Endometrium (tissue), 2 donors: Measurements from ENCODE around the gene ASTN2.

Source experiments
- FAIRE-seq: peaks from 2 replicates; lab custom pipeline; 2012; peaks lifted over from hg19 to GRCh38; lab: Jason Lieb, UNC
- donor health status: control.
- donor health status: control.

ASTN2 gene

GRCh38 chr9:116741086-116741740 lies 673.6 kb downstream of the ASTN2 start:
- no peak for FAIRE-seq

GRCh38 chr9:116737152-116737546 lies 677.7 kb downstream of the ASTN2 start:
- FAIRE-seq, result no peak

- FAIRE-seq, result no peak
These were observed 678.3 kb downstream of the ASTN2 start for GRCh38 chr9:116736399-116737151.

- no peak for FAIRE-seq
These were observed 681.7 kb downstream of the ASTN2 start for GRCh38 chr9:116733010-116733641.

GRCh38 chr9:116726602-116727001 lies 688.3 kb downstream of the ASTN2 start:
- no peak for FAIRE-seq

GRCh38 chr9:116724123-116724522 lies 690.7 kb downstream of the ASTN2 start:
- no peak for FAIRE-seq

- FAIRE-seq, result no peak
These were observed 692.9 kb downstream of the ASTN2 start for GRCh38 chr9:116721944-116722343.

- FAIRE-seq, result no peak
These were observed 693.4 kb downstream of the ASTN2 start for GRCh38 chr9:116721411-116721810.

GRCh38 chr9:116720111-116720510 lies 694.7 kb downstream of the ASTN2 start:
- FAIRE-seq, result no peak

GRCh38 chr9:116718111-116718510 lies 696.7 kb downstream of the ASTN2 start:
- no peak for FAIRE-seq

- FAIRE-seq, result no peak
These were observed 697.7 kb downstream of the ASTN2 start for GRCh38 chr9:116717150-116717549.

- FAIRE-seq, result no peak
These were observed 698.4 kb downstream of the ASTN2 start for GRCh38 chr9:116716438-116716837.

- FAIRE-seq, result no peak
These were observed 699.1 kb downstream of the ASTN2 start for GRCh38 chr9:116715751-116716150.

- FAIRE-seq, result no peak
These were observed 701.6 kb downstream of the ASTN2 start for GRCh38 chr9:116713271-116713670.

- FAIRE-seq, result no peak
These were observed 702.1 kb downstream of the ASTN2 start for GRCh38 chr9:116712781-116713180.

- no peak for FAIRE-seq
These were observed 708.3 kb downstream of the ASTN2 start for GRCh38 chr9:116706310-116707290.

- no peak for FAIRE-seq
These were observed 709.3 kb downstream of the ASTN2 start for GRCh38 chr9:116705531-116705930.

GRCh38 chr9:116704470-116704869 lies 710.4 kb downstream of the ASTN2 start:
- no peak for FAIRE-seq

- no peak for FAIRE-seq
These were observed 711.2 kb downstream of the ASTN2 start for GRCh38 chr9:116703634-116704033.

GRCh38 chr9:116701940-116702642 lies 712.8 kb downstream of the ASTN2 start:
- FAIRE-seq, result no peak
